ENCODE data around the gene LHX3.
A peak's percentile ranks its signal among the peaks of the same experiment; 100 is the strongest.

LHX3 gene

DNA sequence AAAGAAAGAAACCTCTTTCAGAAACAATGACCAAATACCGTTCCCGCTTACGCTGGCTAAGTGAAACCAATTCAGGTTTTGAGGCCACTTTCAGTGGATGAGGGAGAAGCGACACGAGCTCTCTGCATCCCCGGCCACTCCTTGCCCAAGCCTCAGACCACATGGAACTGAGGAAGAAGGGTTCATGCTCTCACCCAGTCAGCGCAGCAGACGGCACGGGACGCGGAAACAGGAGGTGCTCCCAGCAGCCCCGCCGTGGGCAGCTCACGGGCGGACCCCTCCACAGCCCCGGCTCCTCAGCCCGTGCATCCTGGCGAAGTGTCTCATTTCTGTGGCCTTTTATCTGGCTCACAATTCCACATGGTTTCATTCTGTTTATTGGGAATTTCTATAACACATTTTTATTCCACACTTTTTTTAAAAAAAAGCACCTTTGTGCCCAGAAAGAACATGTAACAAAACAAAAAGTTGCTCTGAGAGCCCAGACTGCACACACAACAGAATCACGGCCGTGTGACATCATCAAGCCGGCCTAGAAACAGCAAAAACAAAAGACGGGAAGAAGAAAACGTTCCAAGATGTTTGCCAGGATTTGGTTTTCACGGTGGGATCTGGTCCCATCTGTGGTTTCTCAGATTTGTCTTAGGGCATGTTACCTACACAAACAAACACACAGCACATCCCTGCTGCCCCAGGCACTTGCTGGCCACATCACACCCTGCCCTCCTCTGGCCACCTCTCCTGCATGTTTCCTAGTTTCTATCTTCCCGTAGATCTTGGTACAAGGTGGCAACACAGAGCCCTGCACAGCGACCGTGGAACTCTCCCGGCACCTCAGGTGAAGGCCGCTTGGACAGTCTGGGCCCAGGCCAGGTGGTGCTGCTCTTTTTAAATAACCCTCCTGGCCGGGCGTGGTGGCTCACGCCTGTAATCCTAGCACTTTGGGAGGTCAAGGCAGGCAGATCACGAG is 24.5 kb upstream of the LHX3 start:
- CTCF ChIA-PET: interaction anchor here (0.9 to 5.7 kb wide), 6 partner anchors 9 to 54 kb away, joined by 3 to 66 read pairs (median 4); no protein-coding TSS in a partner anchor
- POLR2A ChIA-PET: no interaction called here
- TF ChIP-seq, protein P1, sequence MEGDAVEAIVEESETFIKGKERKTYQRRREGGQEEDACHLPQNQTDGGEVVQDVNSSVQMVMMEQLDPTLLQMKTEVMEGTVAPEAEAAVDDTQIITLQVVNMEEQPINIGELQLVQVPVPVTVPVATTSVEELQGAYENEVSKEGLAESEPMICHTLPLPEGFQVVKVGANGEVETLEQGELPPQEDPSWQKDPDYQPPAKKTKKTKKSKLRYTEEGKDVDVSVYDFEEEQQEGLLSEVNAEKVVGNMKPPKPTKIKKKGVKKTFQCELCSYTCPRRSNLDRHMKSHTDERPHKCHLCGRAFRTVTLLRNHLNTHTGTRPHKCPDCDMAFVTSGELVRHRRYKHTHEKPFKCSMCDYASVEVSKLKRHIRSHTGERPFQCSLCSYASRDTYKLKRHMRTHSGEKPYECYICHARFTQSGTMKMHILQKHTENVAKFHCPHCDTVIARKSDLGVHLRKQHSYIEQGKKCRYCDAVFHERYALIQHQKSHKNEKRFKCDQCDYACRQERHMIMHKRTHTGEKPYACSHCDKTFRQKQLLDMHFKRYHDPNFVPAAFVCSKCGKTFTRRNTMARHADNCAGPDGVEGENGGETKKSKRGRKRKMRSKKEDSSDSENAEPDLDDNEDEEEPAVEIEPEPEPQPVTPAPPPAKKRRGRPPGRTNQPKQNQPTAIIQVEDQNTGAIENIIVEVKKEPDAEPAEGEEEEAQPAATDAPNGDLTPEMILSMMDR (IDR thresholded peaks at IDR 0.05; ENCODE audit: insufficient read depth, low read length, missing control alignments): no peak
- H3K4me3 ChIP-seq (ENCODE audit: low read depth, low read length): no peak overlapping the region
- DNase-seq (ENCODE audit: low read depth, low spot score): no peak

DNA sequence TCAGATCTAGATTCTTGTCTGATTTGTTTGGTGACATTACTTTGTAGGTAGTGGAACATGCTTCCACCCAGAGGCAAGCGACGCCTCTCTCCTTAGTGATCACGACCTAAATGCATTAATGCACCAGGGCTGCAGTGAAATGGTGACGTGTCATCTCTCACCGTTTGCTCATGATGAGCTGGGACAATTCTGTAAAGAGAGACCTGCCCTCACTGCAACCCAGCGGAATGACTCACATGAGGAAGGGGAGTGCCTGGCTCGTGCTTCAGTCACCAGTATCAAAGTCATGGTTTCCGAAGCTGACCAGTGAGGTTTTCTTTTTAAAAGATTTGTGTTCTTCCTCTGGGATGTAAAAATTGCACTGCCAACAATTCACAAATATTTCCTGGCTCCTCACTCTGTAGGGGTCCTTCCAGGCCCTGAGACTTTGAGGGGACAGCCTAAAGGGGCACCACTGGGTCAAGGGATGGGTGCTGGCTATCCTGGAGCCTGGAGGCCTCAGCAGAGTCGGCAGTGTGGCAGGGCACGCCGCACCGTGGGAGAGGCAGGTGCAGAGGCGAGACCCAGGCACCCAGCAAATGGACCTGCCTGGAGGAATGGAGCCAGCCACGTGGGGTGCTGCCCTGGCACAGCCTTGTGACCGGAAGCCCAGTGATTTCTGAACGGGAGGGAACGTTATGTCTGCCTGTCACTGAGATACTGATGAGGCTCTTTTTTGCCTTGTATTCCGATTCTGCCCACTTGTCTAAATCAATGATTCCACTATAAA is 23.4 kb upstream of the LHX3 start:
- TF ChIP-seq, protein P1 (IDR thresholded peaks at IDR 0.05; ENCODE audit: insufficient read depth, low read length, missing control alignments): no peak
- POLR2A ChIA-PET: no interaction called here
- peak; percentile 33 for DNase-seq (ENCODE audit: low read depth, low spot score)
- H3K4me3 ChIP-seq (ENCODE audit: low read depth, low read length): no peak overlapping the region
- CTCF ChIA-PET: interaction anchor here (0.8 to 5.7 kb wide), 6 partner anchors 9 to 55 kb away, joined by 3 to 66 read pairs (median 4); no protein-coding TSS in a partner anchor

DNA sequence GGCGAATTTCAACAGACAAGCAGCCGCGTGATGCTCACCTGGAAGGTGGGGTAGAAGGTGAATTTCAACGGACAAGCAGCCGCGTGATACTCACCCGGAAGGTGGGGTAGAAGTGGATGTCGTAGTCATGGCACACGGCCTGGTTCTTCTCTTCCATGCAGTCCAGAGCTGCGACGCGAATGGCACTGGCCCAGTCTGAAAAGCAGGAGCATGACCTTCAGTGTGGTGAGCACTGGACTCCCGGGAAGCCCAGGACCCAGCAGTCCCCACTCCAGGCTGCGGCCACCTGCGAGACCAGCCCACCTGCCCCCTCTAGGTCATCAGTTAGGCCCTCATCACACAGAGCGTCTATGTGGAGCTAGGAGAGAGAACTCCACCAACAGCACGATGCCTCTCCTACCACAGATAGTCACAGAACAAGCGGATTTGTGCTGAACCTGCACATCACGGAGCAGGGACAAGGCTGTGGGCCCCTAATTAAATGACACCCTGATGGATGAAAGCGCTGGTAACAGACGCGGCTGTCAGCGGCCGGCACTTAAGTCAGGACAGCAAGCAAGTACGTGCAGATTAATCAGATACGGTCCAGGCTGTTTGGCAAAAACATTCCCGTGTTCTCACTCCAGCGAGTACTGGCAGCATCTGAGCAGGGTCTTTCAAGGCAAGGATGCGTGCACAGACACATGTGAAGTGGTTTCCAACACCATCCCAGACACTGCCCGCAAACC is 21.9 kb upstream of the LHX3 start:
- POLR2A ChIA-PET: no interaction called here
- CTCF ChIA-PET: interaction anchor here (1.0 to 5.7 kb wide), 15 partner anchors 7 to 104 kb away, joined by 3 to 66 read pairs (median 5); no protein-coding TSS in a partner anchor
- TF ChIP-seq, protein P1 (IDR thresholded peaks at IDR 0.05; ENCODE audit: insufficient read depth, low read length, missing control alignments): no peak
- DNase-seq (ENCODE audit: low read depth, low spot score): no peak
- H3K4me3 ChIP-seq (ENCODE audit: low read depth, low read length): no peak overlapping the region

DNA sequence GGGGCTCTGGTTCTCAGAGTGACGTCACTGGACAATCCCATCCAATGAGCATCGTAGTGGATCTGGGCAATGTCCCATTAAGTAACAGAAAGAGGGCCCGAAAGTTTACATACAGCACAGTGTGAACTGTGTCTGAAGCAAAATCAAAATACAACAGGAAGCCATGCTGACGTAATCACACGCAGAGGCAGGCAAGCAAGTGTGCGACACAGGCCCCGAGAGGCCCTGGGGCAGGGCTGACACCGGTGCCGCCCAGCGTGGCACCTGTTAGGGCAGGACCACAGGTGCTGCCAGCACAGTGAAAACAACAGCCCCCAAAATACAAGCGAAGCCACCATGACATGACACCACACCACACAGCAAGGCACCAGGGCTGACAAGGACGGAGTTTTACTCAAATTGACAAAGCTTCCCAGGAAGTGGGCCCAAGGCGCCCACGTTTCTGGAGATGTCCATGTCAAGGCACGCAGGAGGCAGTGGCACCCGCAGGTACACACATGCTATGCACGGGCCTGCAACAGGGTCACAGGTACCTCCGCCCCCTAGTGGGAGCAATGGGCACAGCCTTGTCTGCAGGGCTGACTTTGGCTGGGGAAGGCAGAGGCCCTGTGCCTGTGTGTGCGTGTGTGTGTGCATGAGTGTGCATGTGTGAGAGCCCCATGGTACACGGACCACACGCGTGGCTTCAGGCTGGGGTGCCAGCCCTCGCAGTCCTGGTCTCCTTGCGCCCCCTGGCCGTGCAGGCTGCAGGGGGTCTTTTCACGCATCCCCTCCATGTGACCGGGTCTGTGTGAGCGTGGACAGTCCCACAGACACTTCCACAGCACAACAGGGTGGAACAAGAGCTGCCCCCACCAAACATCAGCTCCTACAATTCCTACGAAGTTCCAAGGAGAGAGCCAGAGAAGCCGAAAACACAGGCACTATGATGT is 21.1 kb upstream of the LHX3 start:
- ChIA-PET POLR2A (no interaction called here), CTCF (interaction anchor here (1.0 to 5.7 kb wide), 18 partner anchors 8 to 103 kb away, joined by 3 to 66 read pairs (median 5); partner anchors contain the start of gene QSOX2)
- TF ChIP-seq, protein P1 (IDR thresholded peaks at IDR 0.05; ENCODE audit: insufficient read depth, low read length, missing control alignments): peak; percentile 91
- H3K4me3 ChIP-seq (ENCODE audit: low read depth, low read length): no peak overlapping the region
- no peak for DNase-seq (ENCODE audit: low read depth, low spot score)

DNA sequence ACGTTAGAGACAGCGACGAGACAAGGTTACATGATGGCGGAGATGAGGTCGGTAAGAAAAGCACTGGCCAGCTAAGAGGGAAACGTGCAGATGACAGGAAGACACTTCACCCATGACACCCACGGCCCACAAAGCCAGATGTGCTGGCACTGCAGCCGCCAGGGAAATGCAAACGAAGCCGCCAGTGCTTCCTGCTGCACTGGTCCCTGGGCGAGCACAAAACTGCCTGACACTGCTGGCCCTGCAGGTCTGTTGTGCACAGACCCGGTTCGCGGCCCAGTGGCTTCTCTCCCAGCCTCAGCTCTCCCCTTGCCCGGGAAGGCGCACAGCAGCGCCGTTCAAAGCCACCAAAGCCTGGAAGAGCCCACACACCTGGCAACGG is 20.4 kb upstream of the LHX3 start:
- H3K4me3 ChIP-seq (ENCODE audit: low read depth, low read length): no peak overlapping the region
- TF ChIP-seq, protein P1 (IDR thresholded peaks at IDR 0.05; ENCODE audit: insufficient read depth, low read length, missing control alignments): no peak
- ChIA-PET CTCF (interaction anchor here (1.1 to 5.7 kb wide), 16 partner anchors 9 to 84 kb away, joined by 3 to 66 read pairs (median 5); partner anchors contain the start of gene QSOX2), POLR2A (no interaction called here)
- DNase-seq (ENCODE audit: low read depth, low spot score): no peak
